Measurements from ENCODE around the gene PGS1.
A peak's percentile ranks its signal among the peaks of the same experiment; 100 is the strongest.
"Not testable (repeated sequence)": the region's sequence is repeated elsewhere in the genome, so short reads cannot be mapped to it uniquely, and the experiment has no call there.

The PGS1 gene

GRCh38 chr17:78378225-78379130, at the start of gene PGS1:
Gene PGS1, plus strand, starts transcription at chr17:78378649. Its CDS starts 17 bp downstream, at chr17:78378666.
- DNase-seq: peak in 50 of 56 donors; percentile 33 to 87 (median 66)

GRCh38 chr17:78329263-78330059, 49.0 kb upstream of the PGS1 start:
- no peak for DNase-seq

- DNase-seq: no peak
These were observed 47.8 kb upstream of the PGS1 start for GRCh38 chr17:78330570-78331224.

- not testable (repeated sequence) for DNase-seq
These were observed 47.1 kb upstream of the PGS1 start for GRCh38 chr17:78331355-78331754.

- no peak for DNase-seq
These were observed 45.5 kb upstream of the PGS1 start for GRCh38 chr17:78332991-78333390.

- no peak for DNase-seq
These were observed 43.2 kb upstream of the PGS1 start for GRCh38 chr17:78335209-78335608.

GRCh38 chr17:78337244-78338109, 41.0 kb upstream of the PGS1 start:
- peak in 3 of 56 donors; percentile 5 to 28 (median 28) for DNase-seq

- no peak for DNase-seq
These were observed 39.8 kb upstream of the PGS1 start for GRCh38 chr17:78338486-78339259.

- no peak for DNase-seq
These were observed 38.1 kb upstream of the PGS1 start for GRCh38 chr17:78340183-78340955.

GRCh38 chr17:78341559-78342448, 36.6 kb upstream of the PGS1 start:
- peak in 47 of 56 donors; percentile 13 to 94 (median 58) for DNase-seq

GRCh38 chr17:78342449-78343186, 35.8 kb upstream of the PGS1 start:
- peak in 4 of 56 donors; percentile 9 to 63 (median 46) for DNase-seq

GRCh38 chr17:78343187-78343542, 35.3 kb upstream of the PGS1 start:
- DNase-seq: peak in 9 of 56 donors; percentile 10 to 63 (median 34)

GRCh38 chr17:78343543-78344201, 34.8 kb upstream of the PGS1 start:
- no peak for DNase-seq

- no peak for DNase-seq
These were observed 33.8 kb upstream of the PGS1 start for GRCh38 chr17:78344666-78345065.

- no peak for DNase-seq
These were observed 33.3 kb upstream of the PGS1 start for GRCh38 chr17:78345172-78345571.

- DNase-seq: no peak
These were observed 32.5 kb upstream of the PGS1 start for GRCh38 chr17:78345791-78346494.

Data from amygdala (tissue), 56 donors.